K562 (cell line): ENCODE measurements around the gene PROKR1. TPM values are rescaled to one million over a fixed set of nuclear protein-coding genes. Genes with fewer than 3 reads are reported as not detected.

ENCODE experiments used
- CBX1 ChIP-seq: sonication (generic); IDR thresholded peaks from 2 replicates; pipeline ENCODE4 v1.6.1; 2016; ENCODE audit warnings: antibody characterized with exemption, low read depth, mild to moderate bottlenecking
- CEBPG ChIP-seq, 3 experiments: fragments of 200-800 bp in 1 of 3; sonication (Bioruptor generic) in 1 of 3; sonication (generic) in 1 of 3; formaldehyde crosslinking in 1 of 3; IDR thresholded peaks in 2 of 3; conservative IDR thresholded peaks in 1 of 3; 2 replicates each; pipeline versions ENCODE4 v1.6.1 to v1.8.0; 2016 to 2022; ENCODE audit warnings: missing compliant biosample characterization in 2 of 3, missing genetic modification characterization in 2 of 3, mild to moderate bottlenecking in 1 of 3, missing genetic modification reagents in 1 of 3
- ZNF282 ChIP-seq: sonication (generic); formaldehyde crosslinking; IDR thresholded peaks from 2 replicates; pipeline ENCODE4 v1.8.1; 2023; ENCODE audit warnings: missing genetic modification reagents
- polyA plus RNA-seq, 8 experiments: library from polyadenylated mRNA; depleted of rRNA in 4 of 8; stranded (reverse) in 5 of 8; unstranded in 3 of 8; fragments of >200 nt; fragmentation: Nextera tagmentation in 2 of 8; fragmentation: Illumina TruSeq in 1 of 8; extraction: Ambion mirVana in 2 of 8; extraction: Trizol in 1 of 8; gene quantifications; 2 replicates each; pipeline versions ENCODE4 v1.2.1 to v1.2.3, GENCODE V29; 2011 to 2014; ENCODE audit warnings: inconsistent platforms in 1 of 8, missing spikeins in 1 of 8
- total RNA-seq, 7 experiments: library from RNA; depleted of rRNA in 6 of 7; stranded (reverse); fragments of >200 nt in 6 of 7; fragmentation: Illumina TruSeq in 2 of 7; extraction: Trizol in 2 of 7; gene quantifications; 2 replicates each; pipeline versions ENCODE4 v1.2.1 to v1.2.3, GENCODE V29; 2011 to 2021; ENCODE audit warnings: low replicate concordance in 1 of 7
- TF ChIP-seq, protein P1 (sequence below), 2 experiments: fragments of 450-650 bp; IDR thresholded peaks; 2 replicates each; pipeline ENCODE4 v1.6.1; 2016; ENCODE audit warnings: mild to moderate bottlenecking in 2 of 2, borderline replicate concordance in 1 of 2, low read depth in 1 of 2, moderate library complexity in 1 of 2

The PROKR1 gene
- total and polyA plus RNA-seq, 9 of the 15 experiments (the other 6 are each of a cell fraction or from before 2014, with no cell fraction given): 0.01 to 0.18 (median 0.09) TPM; not detected in 1

DNA sequence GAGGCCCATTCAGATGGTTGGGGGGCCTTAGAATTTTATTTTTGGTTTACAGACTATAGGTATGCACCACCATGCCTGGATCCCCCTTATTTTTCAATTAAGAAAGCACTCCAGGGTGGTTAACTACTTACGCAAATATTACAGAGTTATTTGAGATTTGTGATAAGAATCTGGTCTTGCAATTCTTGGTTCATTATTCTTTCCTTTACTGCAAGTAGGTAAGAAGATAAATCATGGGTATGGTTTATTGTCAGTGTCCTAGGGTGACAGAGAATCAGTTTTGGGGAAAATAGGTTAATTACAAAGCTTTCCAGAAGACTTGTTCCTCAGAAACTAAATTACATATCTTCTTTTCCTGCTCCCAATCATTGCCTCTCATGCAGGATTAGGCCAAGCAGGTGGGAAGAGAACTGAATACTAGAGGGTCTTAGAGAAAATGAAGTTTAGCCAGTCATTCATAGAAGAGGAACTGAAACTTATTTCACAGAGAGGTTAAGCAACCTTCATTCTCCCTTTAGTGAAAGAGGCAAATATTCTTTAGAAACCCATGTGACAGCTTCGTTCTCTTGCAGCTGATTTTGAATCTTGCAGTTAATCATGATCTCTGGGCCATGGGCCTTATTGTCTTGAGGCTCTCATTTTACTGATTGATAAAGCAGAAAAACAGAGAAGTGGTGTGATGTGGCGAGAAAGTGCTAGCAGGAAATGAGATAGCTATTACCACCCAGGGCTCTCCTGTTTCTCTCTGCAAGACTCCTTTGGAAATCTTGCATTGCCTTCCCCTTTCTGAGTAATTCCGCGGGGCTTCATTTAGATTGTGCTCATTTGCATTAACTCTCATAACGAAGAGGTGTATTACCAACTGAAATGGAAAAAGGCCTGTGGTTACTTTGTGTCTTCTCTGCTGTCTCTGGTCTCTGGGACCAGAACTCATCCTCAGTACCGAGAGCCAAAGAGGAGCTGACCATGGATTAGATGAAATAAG is 46.5 kb downstream of the PROKR1 start (continued):
- TF ChIP-seq, protein P1, sequence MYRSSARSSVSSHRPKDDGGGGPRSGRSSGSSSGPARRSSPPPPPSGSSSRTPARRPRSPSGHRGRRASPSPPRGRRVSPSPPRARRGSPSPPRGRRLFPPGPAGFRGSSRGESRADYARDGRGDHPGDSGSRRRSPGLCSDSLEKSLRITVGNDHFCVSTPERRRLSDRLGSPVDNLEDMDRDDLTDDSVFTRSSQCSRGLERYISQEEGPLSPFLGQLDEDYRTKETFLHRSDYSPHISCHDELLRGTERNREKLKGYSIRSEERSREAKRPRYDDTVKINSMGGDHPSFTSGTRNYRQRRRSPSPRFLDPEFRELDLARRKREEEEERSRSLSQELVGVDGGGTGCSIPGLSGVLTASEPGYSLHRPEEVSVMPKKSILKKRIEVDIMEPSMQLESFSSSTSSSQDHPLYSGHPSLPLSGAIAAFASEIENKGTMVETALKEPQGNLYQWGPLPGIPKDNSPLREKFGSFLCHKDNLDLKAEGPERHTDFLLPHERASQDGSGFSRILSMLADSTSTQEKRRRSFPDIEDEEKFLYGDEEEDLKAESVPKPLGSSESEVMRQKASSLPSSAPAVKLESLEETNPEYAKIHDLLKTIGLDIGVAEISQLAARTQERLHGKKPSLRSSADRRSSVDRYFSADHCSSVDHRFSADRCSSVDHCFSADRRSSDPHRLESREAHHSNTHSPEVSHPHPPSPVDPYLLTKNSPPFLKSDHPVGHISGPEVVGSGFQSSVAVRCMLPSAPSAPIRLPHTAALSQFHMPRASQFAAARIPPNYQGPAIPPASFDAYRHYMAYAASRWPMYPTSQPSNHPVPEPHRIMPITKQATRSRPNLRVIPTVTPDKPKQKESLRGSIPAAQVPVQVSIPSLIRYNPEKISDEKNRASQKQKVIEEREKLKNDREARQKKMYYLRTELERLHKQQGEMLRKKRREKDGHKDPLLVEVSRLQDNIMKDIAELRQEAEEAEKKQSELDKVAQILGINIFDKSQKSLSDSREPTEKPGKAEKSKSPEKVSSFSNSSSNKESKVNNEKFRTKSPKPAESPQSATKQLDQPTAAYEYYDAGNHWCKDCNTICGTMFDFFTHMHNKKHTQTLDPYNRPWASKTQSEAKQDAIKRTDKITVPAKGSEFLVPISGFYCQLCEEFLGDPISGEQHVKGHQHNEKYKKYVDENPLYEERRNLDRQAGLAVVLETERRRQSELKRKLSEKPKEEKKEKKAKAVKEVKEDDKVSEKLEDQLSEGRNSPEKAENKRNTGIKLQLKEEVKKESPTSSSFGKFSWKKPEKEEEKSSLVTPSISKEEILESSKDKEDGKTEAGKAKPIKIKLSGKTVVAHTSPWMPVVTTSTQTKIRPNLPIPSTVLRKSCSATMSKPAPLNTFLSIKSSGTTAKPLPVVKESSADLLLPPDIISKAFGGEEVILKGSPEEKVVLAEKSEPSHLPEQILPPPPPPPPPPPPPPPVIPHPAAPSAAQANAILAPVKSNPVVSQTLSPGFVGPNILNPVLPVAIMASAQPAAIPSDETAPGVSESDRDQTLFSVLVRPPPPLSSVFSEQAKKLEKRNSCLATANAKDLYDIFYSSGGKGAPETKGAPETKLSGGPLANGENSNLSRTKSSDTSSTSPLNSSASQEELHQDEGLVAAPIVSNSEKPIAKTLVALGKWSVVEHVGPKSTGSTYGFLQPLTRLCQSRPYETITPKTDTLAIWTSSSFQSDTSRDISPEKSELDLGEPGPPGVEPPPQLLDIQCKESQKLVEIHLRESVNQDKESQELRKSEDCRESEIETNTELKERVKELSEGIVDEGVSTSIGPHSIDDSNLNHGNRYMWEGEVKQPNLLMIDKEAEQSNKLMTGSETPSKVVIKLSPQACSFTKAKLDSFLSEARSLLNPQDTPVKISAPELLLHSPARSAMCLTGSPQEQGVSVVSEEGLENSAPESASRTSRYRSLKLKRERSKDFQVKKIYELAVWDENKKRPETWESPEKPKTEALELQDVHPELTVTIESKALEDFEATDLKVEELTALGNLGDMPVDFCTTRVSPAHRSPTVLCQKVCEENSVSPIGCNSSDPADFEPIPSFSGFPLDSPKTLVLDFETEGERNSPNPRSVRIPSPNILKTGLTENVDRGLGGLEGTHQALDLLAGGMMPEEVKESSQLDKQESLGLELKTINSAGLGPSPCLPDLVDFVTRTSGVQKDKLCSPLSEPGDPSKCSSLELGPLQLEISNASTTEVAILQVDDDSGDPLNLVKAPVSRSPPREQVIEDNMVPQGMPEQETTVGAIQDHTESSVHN (IDR thresholded peaks at IDR 0.05; ENCODE audit: borderline replicate concordance in 1 of 2, low read depth in 1 of 2): no peak
- TF ChIP-seq ZNF282 (CRISPR knock-in tag) (no peak), CBX1 (no peak), CEBPG (CRISPR knock-in tag; IDR thresholded peaks at IDR 0.05) (no peak), CEBPG (tag; conservative IDR thresholded peaks at IDR 0.05 in 1 of 2, IDR thresholded peaks at IDR 0.05 in 1 of 2) (peak in 1 of 2 experiments; percentile 38; a peak in 1 of 4 replicates)
